ENCODE measurements around the gene LAYN.

DNA sequence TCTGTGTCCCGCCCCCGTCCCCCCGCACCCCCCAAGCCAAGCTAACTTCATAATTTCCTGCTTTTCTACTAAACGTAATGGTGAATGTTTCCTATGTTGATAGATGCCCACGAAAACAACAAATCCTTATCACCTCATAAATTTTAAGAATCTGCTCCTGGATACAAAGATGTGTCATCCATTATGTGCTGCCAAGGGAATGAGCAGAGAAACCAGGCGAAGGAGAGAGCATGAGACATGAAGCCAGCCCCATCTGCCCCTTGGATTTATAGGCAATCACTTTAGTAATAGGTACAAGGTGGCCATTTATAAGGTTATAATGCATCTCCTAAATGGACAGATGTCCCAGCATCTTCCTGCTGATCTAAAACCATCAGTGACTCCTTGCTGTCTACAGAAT, 30.3 kb downstream of the LAYN start:
- TF ChIP-seq OSR1 (CRISPR knock-in tag; IDR thresholded peaks at IDR 0.05) (no peak), ARNTL (CRISPR knock-in tag; IDR thresholded peaks at IDR 0.05; ENCODE audit: borderline replicate concordance, low read depth) (no peak)
- TF ChIP-seq, protein P1, sequence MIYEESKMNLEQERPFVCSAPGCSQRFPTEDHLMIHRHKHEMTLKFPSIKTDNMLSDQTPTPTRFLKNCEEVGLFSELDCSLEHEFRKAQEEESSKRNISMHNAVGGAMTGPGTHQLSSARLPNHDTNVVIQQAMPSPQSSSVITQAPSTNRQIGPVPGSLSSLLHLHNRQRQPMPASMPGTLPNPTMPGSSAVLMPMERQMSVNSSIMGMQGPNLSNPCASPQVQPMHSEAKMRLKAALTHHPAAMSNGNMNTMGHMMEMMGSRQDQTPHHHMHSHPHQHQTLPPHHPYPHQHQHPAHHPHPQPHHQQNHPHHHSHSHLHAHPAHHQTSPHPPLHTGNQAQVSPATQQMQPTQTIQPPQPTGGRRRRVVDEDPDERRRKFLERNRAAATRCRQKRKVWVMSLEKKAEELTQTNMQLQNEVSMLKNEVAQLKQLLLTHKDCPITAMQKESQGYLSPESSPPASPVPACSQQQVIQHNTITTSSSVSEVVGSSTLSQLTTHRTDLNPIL (CRISPR knock-in tag; IDR thresholded peaks at IDR 0.05; ENCODE audit: low read depth) = no peak
- TF ChIP-seq, protein P2, sequence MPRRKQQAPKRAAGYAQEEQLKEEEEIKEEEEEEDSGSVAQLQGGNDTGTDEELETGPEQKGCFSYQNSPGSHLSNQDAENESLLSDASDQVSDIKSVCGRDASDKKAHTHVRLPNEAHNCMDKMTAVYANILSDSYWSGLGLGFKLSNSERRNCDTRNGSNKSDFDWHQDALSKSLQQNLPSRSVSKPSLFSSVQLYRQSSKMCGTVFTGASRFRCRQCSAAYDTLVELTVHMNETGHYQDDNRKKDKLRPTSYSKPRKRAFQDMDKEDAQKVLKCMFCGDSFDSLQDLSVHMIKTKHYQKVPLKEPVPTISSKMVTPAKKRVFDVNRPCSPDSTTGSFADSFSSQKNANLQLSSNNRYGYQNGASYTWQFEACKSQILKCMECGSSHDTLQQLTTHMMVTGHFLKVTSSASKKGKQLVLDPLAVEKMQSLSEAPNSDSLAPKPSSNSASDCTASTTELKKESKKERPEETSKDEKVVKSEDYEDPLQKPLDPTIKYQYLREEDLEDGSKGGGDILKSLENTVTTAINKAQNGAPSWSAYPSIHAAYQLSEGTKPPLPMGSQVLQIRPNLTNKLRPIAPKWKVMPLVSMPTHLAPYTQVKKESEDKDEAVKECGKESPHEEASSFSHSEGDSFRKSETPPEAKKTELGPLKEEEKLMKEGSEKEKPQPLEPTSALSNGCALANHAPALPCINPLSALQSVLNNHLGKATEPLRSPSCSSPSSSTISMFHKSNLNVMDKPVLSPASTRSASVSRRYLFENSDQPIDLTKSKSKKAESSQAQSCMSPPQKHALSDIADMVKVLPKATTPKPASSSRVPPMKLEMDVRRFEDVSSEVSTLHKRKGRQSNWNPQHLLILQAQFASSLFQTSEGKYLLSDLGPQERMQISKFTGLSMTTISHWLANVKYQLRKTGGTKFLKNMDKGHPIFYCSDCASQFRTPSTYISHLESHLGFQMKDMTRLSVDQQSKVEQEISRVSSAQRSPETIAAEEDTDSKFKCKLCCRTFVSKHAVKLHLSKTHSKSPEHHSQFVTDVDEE (CRISPR knock-in tag; IDR thresholded peaks at IDR 0.05) = no peak
- TF ChIP-seq, protein P3, sequence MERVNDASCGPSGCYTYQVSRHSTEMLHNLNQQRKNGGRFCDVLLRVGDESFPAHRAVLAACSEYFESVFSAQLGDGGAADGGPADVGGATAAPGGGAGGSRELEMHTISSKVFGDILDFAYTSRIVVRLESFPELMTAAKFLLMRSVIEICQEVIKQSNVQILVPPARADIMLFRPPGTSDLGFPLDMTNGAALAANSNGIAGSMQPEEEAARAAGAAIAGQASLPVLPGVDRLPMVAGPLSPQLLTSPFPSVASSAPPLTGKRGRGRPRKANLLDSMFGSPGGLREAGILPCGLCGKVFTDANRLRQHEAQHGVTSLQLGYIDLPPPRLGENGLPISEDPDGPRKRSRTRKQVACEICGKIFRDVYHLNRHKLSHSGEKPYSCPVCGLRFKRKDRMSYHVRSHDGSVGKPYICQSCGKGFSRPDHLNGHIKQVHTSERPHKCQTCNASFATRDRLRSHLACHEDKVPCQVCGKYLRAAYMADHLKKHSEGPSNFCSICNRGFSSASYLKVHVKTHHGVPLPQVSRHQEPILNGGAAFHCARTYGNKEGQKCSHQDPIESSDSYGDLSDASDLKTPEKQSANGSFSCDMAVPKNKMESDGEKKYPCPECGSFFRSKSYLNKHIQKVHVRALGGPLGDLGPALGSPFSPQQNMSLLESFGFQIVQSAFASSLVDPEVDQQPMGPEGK (CRISPR knock-in tag; IDR thresholded peaks at IDR 0.05; ENCODE audit: borderline replicate concordance) = no peak
